Lower leg skin (tissue), 4 donors: ENCODE data around the gene PJA1. TPM values are rescaled to one million over a fixed set of nuclear protein-coding genes. Genes with fewer than 3 reads are reported as not detected.

Experiments
- DNase-seq, 2 donors: peaks; one replicate each; pipeline ENCODE4 v3.0.0-alpha.2; 2019; ENCODE audit warnings: low spot score in 2 of 2
- H3K4me3 ChIP-seq: fragments of 200-600 bp; sonication (generic); 2 replicates; pipeline ENCODE4 v1.5.1; 2017; ENCODE audit warnings: mild to moderate bottlenecking, low read depth; ENCODE audit not compliant: poor library complexity, severe bottlenecking
- POLR2A ChIP-seq, 2 donors: fragments of 450-650 bp; IDR thresholded peaks; one replicate each; pipeline ENCODE4 v1.6.1; 2016 to 2017; ENCODE audit warnings: antibody characterized with exemption in 2 of 2, mild to moderate bottlenecking in 1 of 2, moderate library complexity in 1 of 2
- WGBS, 2 donors: methylation state at CpG; one replicate each; pipeline ENCODE4 v1.1.5; 2018; 5-methylcytosine and 5-hydroxymethylcytosine counted together
- intact Hi-C: fragments of 100-400 bp; cut with DNase I; formaldehyde crosslinking; loops from one replicate; pipeline ENCODE4 v1.15.0; 2023; ENCODE audit warnings: low total_unique reads
- total RNA-seq, 4 donors: library from RNA; depleted of rRNA; stranded (reverse); fragments of >200 nt; gene quantifications; one replicate each; pipeline ENCODE4 v1.1.0, GENCODE V29; 2016
- TF ChIP-seq, protein P1 (sequence below), 3 donors: fragments of 450-650 bp; IDR thresholded peaks; one replicate each; pipeline ENCODE4 v1.5.1; 2016; ENCODE audit warnings: antibody characterized with exemption in 3 of 3, mild to moderate bottlenecking in 3 of 3, moderate library complexity in 2 of 3

Gene PJA1
- total RNA-seq, 4 donors from 2014 or later = 18.0 to 24.0 (median 21.9) TPM

- TF ChIP-seq, protein P1, sequence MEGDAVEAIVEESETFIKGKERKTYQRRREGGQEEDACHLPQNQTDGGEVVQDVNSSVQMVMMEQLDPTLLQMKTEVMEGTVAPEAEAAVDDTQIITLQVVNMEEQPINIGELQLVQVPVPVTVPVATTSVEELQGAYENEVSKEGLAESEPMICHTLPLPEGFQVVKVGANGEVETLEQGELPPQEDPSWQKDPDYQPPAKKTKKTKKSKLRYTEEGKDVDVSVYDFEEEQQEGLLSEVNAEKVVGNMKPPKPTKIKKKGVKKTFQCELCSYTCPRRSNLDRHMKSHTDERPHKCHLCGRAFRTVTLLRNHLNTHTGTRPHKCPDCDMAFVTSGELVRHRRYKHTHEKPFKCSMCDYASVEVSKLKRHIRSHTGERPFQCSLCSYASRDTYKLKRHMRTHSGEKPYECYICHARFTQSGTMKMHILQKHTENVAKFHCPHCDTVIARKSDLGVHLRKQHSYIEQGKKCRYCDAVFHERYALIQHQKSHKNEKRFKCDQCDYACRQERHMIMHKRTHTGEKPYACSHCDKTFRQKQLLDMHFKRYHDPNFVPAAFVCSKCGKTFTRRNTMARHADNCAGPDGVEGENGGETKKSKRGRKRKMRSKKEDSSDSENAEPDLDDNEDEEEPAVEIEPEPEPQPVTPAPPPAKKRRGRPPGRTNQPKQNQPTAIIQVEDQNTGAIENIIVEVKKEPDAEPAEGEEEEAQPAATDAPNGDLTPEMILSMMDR (IDR thresholded peaks at IDR 0.05) = no peak
- TF ChIP-seq POLR2A (IDR thresholded peaks at IDR 0.05) = no peak
- intact Hi-C loops = no loop called here
- 82 to 96% methylated on average over 5 of the region's 5 CpGs for WGBS, 2 donors
- no peak for DNase-seq
- H3K4me3 ChIP-seq = no peak overlapping the region
These were observed 40.2 kb downstream of the PJA1 start for GRCh38 chrX:69125094-69125493.

DNA sequence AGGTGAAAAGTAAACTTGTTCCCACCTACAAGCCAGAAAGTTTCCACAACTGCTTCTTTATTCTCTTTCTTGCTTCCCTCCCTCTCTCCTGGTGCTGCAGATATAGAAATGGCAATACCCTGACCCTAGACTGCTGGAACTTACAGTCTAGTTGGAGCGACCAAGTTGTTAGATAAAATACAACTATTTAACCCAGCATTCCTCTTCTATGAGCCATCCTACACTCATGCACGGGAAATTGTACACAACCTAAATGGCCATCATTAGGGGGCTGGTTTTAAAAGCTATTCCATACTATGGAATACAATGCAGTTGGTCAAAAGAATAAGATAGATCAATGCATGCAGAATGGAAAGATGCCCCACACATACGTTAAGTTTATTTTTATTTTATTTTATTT is 41.1 kb downstream of the PJA1 start:
- no peak for TF ChIP-seq POLR2A (IDR thresholded peaks at IDR 0.05)
- TF ChIP-seq, protein P1 (IDR thresholded peaks at IDR 0.05) = no peak
- intact Hi-C loops = no loop called here
- no peak overlapping the region for H3K4me3 ChIP-seq
- 76 to 89% methylated on average over 3 of the region's 3 CpGs for WGBS, 2 donors
- DNase-seq = no peak

GRCh38 chrX:69123481-69123880 is 41.8 kb downstream of the PJA1 start:
- intact Hi-C loops = no loop called here
- no peak overlapping the region for H3K4me3 ChIP-seq
- 36% methylated on average over 8 of the region's 8 CpGs; no CpG with 5 or more reads in 1 of the 2 donors for WGBS, 2 donors
- TF ChIP-seq, protein P1 (IDR thresholded peaks at IDR 0.05) = no peak
- no peak for TF ChIP-seq POLR2A (IDR thresholded peaks at IDR 0.05)
- DNase-seq = no peak

DNA sequence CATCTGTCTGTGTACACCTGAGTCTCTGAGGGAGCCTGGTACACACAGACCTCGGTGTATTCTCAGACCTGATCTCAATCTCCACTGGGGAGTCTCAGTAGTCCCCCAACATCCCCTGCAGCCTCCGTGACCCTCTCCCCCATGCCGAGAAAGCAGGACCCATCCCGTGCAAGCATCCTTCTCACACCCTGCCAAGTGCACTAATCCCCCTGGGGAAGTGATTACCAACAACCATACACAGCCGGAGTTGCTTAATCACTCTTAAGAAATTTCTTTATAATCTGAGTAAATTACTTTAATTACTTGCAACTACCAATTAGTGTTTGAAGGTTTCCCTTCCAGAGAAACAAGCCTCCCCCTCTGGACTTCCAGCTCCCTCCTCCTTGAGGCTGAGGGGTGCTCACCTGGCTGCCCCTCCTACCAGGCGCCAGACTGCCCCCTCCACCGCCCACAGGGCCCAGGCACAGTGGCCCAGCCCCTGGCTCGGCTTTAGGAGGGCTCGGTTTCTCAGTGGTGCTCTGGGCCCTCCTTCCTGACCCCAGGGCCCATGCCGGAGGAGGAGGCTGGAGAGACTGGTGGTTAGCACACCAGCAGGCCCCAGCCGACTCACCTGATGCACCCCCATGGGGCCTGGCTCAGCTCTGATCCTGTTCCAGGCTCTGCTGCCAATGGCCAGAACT is 43.8 kb downstream of the PJA1 start:
- intact Hi-C loops = no loop called here
- WGBS, 2 donors = 31 to 59% methylated on average over 5 to 9 of the region's 11 CpGs
- no peak overlapping the region for H3K4me3 ChIP-seq
- DNase-seq = no peak
- TF ChIP-seq, protein P1 (IDR thresholded peaks at IDR 0.05) = no peak
- no peak for TF ChIP-seq POLR2A (IDR thresholded peaks at IDR 0.05)

DNA sequence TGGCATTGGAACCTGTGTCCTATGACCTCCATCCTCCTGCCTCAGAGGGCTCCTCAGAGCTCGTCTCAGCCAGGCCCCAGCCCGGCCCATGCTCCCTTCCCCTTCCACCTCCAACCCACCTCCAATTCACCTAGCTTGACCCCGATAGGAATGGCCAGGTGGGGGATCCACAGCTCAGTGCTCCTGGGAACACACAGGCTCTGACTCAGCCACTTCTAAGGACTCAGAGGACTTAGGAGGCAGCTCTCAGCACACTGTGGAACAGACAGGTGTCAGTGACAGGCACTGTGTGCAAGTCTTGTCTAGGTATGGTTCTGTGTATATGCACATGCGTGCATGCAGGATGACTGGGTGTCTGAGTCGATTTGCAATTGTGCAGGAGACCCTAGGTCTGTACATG is 44.8 kb downstream of the PJA1 start:
- no peak overlapping the region for H3K4me3 ChIP-seq
- intact Hi-C loops = no loop called here
- DNase-seq = no peak
- TF ChIP-seq, protein P1 (IDR thresholded peaks at IDR 0.05) = no peak
- TF ChIP-seq POLR2A (IDR thresholded peaks at IDR 0.05) = no peak
- WGBS, 2 donors = 75 to 77% methylated on average over 2 to 5 of the region's 5 CpGs

DNA sequence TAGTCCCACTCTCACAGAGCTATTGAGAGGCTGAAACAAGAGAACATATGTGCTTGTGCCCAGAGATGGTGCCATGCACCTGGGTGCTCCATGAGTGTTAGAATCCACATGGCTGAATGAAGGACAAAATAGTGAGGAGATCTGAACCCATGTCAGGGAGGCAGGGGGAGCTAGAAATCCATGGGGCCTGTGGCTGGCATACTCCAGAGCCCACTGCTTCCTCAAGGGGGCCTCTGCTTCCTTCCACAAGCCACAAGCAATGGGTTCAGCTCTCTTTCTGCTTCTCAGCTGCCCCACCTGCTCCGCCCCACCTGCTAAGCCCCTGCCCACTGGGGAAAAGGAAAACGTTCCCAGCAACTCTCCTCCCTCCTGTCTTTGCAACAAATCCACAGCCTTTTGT is 46.1 kb downstream of the PJA1 start:
- 48 to 58% methylated on average over 2 of the region's 2 CpGs for WGBS, 2 donors
- intact Hi-C loops = no loop called here
- TF ChIP-seq, protein P1 (IDR thresholded peaks at IDR 0.05) = no peak
- no peak overlapping the region for H3K4me3 ChIP-seq
- DNase-seq = no peak
